HCT116 (cell line): Measurements from ENCODE around the gene FTCD. TPM values are rescaled to one million over a fixed set of nuclear protein-coding genes. Genes with fewer than 3 reads are reported as not detected.

Source experiments
- ATAC-seq: fragments of 200-7000 bp; cut with Tn5 transposase; 2 replicates; pipeline ENCODE4 v1.9.1; 2020; ENCODE audit warnings: mild to moderate bottlenecking, moderate library complexity
- BruUV-seq: library from RNA; stranded (reverse); fragments of 400-500 nt; replicated peaks from 2 replicates; lab custom pipeline; 2021; lab: Mats Ljungman, UMichigan
- CTCF ChIA-PET: fragments of 300-600 bp; sonication (Branson Sonifier 250); formaldehyde crosslinking; loops from one replicate; lab custom pipeline; 2021; ENCODE audit warnings: antibody characterized with exemption; lab: Charles Lee
- POLR2A ChIA-PET: fragments of 300-600, 350-600 bp; sonication (Branson Sonifier 250); formaldehyde crosslinking; loops from one replicate; lab custom pipeline; 2021; ENCODE audit warnings: antibody characterized with exemption; lab: Charles Lee
- RAD21 ChIA-PET, 2 experiments: fragments of 300-600 bp; sonication (Branson Sonifier 250); formaldehyde crosslinking; loops; one replicate each; lab custom pipeline; 2023; ENCODE audit warnings: low total read pairs in 2 of 2; ENCODE audit not compliant: uncharacterized antibody in 2 of 2, unreplicated experiment in 2 of 2, low non-redundant PET in 1 of 2; lab: Charles Lee
- DNase-seq: peaks from one replicate; pipeline ENCODE4 v3.0.0-alpha.2; 2010; ENCODE audit warnings: low read depth, low spot score
- H2AFZ ChIP-seq: fragments of 200-600 bp; shearing (Covaris generic), sonication (generic); 2 replicates; pipeline ENCODE4 v1.6.1; 2017; ENCODE audit warnings: low read depth, mixed run types, mixed read lengths, antibody characterized with exemption, low read length; ENCODE audit not compliant: poor library complexity, severe bottlenecking
- H3K27ac ChIP-seq: 2 replicates; pipeline ENCODE4 v1.5.1; 2012; ENCODE audit warnings: low read depth, low read length
- H3K27me3 ChIP-seq: fragments of 200-600 bp; sonication (generic); 2 replicates; pipeline ENCODE4 v1.6.1; 2016; ENCODE audit warnings: mixed run types, low read length, mixed read lengths; ENCODE audit not compliant: insufficient read depth
- H3K36me3 ChIP-seq, 2 experiments: fragments of 200-500 bp in 1 of 2; fragments of 200-600 bp in 1 of 2; sonication (Bioruptor generic) in 1 of 2; sonication (generic) in 1 of 2; 2 replicates each; pipeline versions ENCODE4 v1.5.1 to v1.6.1; 2014 to 2016; ENCODE audit warnings: low read length in 2 of 2, inconsistent platforms in 1 of 2, mixed read lengths in 1 of 2, mixed run types in 1 of 2; ENCODE audit not compliant: insufficient read depth in 2 of 2, control insufficient read depth in 1 of 2
- H3K4me1 ChIP-seq, 2 experiments: fragments of 200-600 bp in 1 of 2; sonication (generic) in 1 of 2; 2 replicates each; pipeline versions ENCODE4 v1.5.1 to v1.6.1; 2012 to 2017; ENCODE audit warnings: low read length in 2 of 2, inconsistent platforms in 1 of 2, mild to moderate bottlenecking in 1 of 2, mixed read lengths in 1 of 2, mixed run types in 1 of 2, moderate library complexity in 1 of 2; ENCODE audit not compliant: insufficient read depth in 2 of 2, control insufficient read depth in 1 of 2
- H3K4me2 ChIP-seq: fragments of 200-600 bp; sonication (generic); 2 replicates; pipeline ENCODE4 v1.6.1; 2017; ENCODE audit warnings: mixed run types, low read length, mixed read lengths
- H3K4me3 ChIP-seq, 2 experiments: fragments of 200-600 bp in 1 of 2; sonication (generic) in 1 of 2; replicated peaks in 1 of 2; 2 replicates each; pipeline ENCODE4 v1.5.1; 2011 to 2016; ENCODE audit warnings: low read length in 2 of 2, control low read depth in 1 of 2, low read depth in 1 of 2, mild to moderate bottlenecking in 1 of 2, mixed read lengths in 1 of 2, mixed run types in 1 of 2
- H3K79me2 ChIP-seq: fragments of 200-600 bp; sonication (generic); 2 replicates; pipeline ENCODE4 v1.6.1; 2017; ENCODE audit warnings: mild to moderate bottlenecking, mixed run types, low read length, moderate library complexity, mixed read lengths; ENCODE audit not compliant: insufficient read depth
- H3K9ac ChIP-seq: fragments of 200-600 bp; sonication (generic); 2 replicates; pipeline ENCODE4 v1.6.1; 2016; ENCODE audit warnings: low read length, mixed read lengths
- H3K9me2 ChIP-seq: fragments of 200-600 bp; sonication (generic), shearing (Covaris generic); 2 replicates; pipeline ENCODE4 v1.6.1; 2017; ENCODE audit warnings: mixed run types, mild to moderate bottlenecking, moderate library complexity; ENCODE audit not compliant: insufficient read depth
- H3K9me3 ChIP-seq, 2 experiments: fragments of 200-500 bp in 1 of 2; fragments of 200-600 bp in 1 of 2; sonication (Bioruptor generic) in 1 of 2; sonication (generic) in 1 of 2; 2 replicates each; pipeline ENCODE4 v1.6.1; 2014 to 2017; ENCODE audit warnings: low read length in 2 of 2, mixed read lengths in 2 of 2, inconsistent platforms in 1 of 2, low read depth in 1 of 2, mild to moderate bottlenecking in 1 of 2, mixed run types in 1 of 2, moderate library complexity in 1 of 2; ENCODE audit not compliant: control insufficient read depth in 1 of 2, insufficient read depth in 1 of 2
- H4K20me1 ChIP-seq: fragments of 200-600 bp; sonication (generic), shearing (Covaris generic); 2 replicates; pipeline ENCODE4 v1.6.1; 2017; ENCODE audit warnings: mixed run types, mild to moderate bottlenecking, moderate library complexity; ENCODE audit not compliant: insufficient read depth
- CBX3 ChIP-seq: IDR thresholded peaks from 2 replicates; pipeline ENCODE4 v1.6.1; 2012; ENCODE audit warnings: low read depth
- CEBPB ChIP-seq: IDR thresholded peaks from 2 replicates; pipeline ENCODE4 v1.6.1; 2012; ENCODE audit warnings: low read depth
- EGR1 ChIP-seq: IDR thresholded peaks from 2 replicates; pipeline ENCODE4 v1.6.1; 2012; ENCODE audit warnings: low read depth
- ELF1 ChIP-seq: IDR thresholded peaks from 2 replicates; pipeline ENCODE4 v1.6.1; 2012; ENCODE audit warnings: low read depth, borderline replicate concordance
- EZH2 ChIP-seq: fragments of 200-600 bp; sonication (generic); IDR thresholded peaks from 2 replicates; pipeline ENCODE4 v1.6.1; 2017; ENCODE audit warnings: antibody characterized with exemption, mixed run types
- EZH2phosphoT487 ChIP-seq: fragments of 200-600 bp; IDR thresholded peaks from 2 replicates; pipeline ENCODE4 v1.6.1; 2018; ENCODE audit warnings: antibody characterized with exemption, borderline replicate concordance
- FOSL1 ChIP-seq: IDR thresholded peaks from 2 replicates; pipeline ENCODE4 v1.6.1; 2012; ENCODE audit warnings: low read depth
- JUND ChIP-seq: IDR thresholded peaks from 2 replicates; pipeline ENCODE4 v1.6.1; 2012
- POLR2A ChIP-seq: IDR thresholded peaks from 2 replicates; pipeline ENCODE4 v1.7.0; 2011; ENCODE audit warnings: borderline replicate concordance; ENCODE audit not compliant: insufficient read depth, insufficient read length; ENCODE audit errors: extremely low read depth
- POLR2AphosphoS5 ChIP-seq: IDR thresholded peaks from 2 replicates; pipeline ENCODE4 v1.6.1; 2011; ENCODE audit warnings: mild to moderate bottlenecking, low read depth, low read length, moderate library complexity
- RAD21 ChIP-seq: IDR thresholded peaks from 2 replicates; pipeline ENCODE4 v1.6.1; 2012; ENCODE audit warnings: low read depth, mild to moderate bottlenecking
- SIN3A ChIP-seq: IDR thresholded peaks from 2 replicates; pipeline ENCODE4 v1.6.1; 2012; ENCODE audit warnings: low read depth
- SP1 ChIP-seq: IDR thresholded peaks from 2 replicates; pipeline ENCODE4 v1.6.1; 2012; ENCODE audit warnings: low read depth
- SRF ChIP-seq: IDR thresholded peaks from 2 replicates; pipeline ENCODE4 v1.6.1; 2012; ENCODE audit warnings: low read depth
- TCF7L2 ChIP-seq: IDR thresholded peaks from 2 replicates; pipeline ENCODE4 v1.7.0; 2011; ENCODE audit warnings: borderline replicate concordance, inconsistent platforms; ENCODE audit not compliant: insufficient read depth, insufficient read length; ENCODE audit errors: extremely low read depth
- YY1 ChIP-seq: IDR thresholded peaks from 2 replicates; pipeline ENCODE4 v1.6.1; 2011; ENCODE audit warnings: low read length, low read depth, moderate library complexity, mild to moderate bottlenecking; ENCODE audit not compliant: insufficient replicate concordance; ENCODE audit errors: extremely low read depth
- intact Hi-C: fragments of 100-400 bp; cut with micrococcal nuclease; formaldehyde crosslinking; loops from 2 replicates; pipeline ENCODE4 v1.10.0; 2022
- total RNA-seq: library from RNA; stranded (reverse); gene quantifications from one replicate; pipeline ENCODE4 v1.2.1, GENCODE V29; 2021; ENCODE audit not compliant: unreplicated experiment
- TF ChIP-seq, protein P1 (sequence below): IDR thresholded peaks from 2 replicates; pipeline ENCODE4 v1.6.1; 2012; ENCODE audit warnings: low read depth
- TF ChIP-seq, protein P2 (sequence below): IDR thresholded peaks from 2 replicates; pipeline ENCODE4 v1.6.1; 2012
- TF ChIP-seq, protein P3 (sequence below), 3 experiments: fragments of 200-600 bp in 1 of 3; sonication (generic) in 1 of 3; IDR thresholded peaks in 2 of 3; conservative IDR thresholded peaks in 1 of 3; 2 replicates each; pipeline ENCODE4 v1.5.1; 2012 to 2017; ENCODE audit warnings: low read depth in 2 of 3, low read length in 2 of 3, antibody characterized with exemption in 1 of 3, borderline replicate concordance in 1 of 3, control low read depth in 1 of 3, mild to moderate bottlenecking in 1 of 3, mixed read lengths in 1 of 3, mixed run types in 1 of 3, moderate library complexity in 1 of 3; ENCODE audit not compliant: insufficient read depth in 1 of 3
- TF ChIP-seq, protein P4 (sequence below): IDR thresholded peaks from 2 replicates; pipeline ENCODE4 v1.6.1; 2011; ENCODE audit warnings: mild to moderate bottlenecking, low read length, moderate library complexity; ENCODE audit not compliant: insufficient replicate concordance; ENCODE audit errors: extremely low read depth

FTCD gene
- total RNA-seq, 1 experiment from 2014 or later, result 2.5 TPM

DNA sequence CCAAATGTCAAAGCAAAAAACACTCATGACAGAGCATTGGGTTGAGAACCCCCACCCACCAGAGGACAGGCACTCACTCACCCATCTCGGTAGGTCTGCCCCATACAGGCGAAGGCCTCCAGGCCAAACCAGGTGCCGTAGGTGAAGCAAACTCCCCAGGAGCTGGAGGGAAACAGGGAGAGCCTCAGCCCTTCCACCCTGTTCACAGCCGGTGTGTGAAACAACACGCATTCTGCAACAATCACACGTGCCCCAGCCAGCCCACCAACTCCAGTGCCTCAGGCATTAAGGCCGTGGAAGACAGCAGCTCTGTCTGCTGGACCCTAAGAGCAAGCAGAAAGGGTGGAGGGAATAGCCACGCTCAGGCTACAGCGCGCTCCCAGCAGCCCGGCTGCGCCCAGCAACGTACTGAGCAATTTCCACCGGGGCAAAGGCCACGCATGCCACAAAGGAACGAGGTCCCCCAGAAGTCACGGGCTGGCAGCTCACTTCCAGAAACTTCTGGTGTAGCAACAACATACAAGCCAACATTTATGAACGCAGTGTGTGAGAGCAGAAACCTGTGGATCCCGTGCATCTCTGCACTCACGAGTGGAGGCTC, 40.3 kb upstream of the FTCD start:
- ChIA-PET RAD21 (no interaction called here), CTCF (no interaction called here), POLR2A (no interaction called here)
- Histone ChIP-seq H3K36me3 (peaks cover 0 to 4% of the 10 kb centered on the region in 2 experiments; a peak in 2 of 4 replicates), H3K9ac (no peak overlapping the region), H3K4me3 (no peak overlapping the region), H3K9me3 (no peaks in the 10 kb centered on the region), H4K20me1 (no peaks in the 10 kb centered on the region), H3K4me2 (no peak overlapping the region), H3K4me1 (no peaks in the 10 kb centered on the region; a peak in 1 of 4 replicates), H3K27ac (no peak overlapping the region), H2AFZ (no peak overlapping the region), H3K9me2 (no peaks in the 10 kb centered on the region), H3K27me3 (no peaks in the 10 kb centered on the region), H3K79me2 (no peaks in the 10 kb centered on the region)
- BruUV-seq, result no TSS peak
- TF ChIP-seq JUND (no peak), CBX3 (no peak), EZH2 (no peak), POLR2A (no peak), SIN3A (no peak), RAD21 (no peak), EZH2phosphoT487 (no peak), CEBPB (no peak), SRF (no peak), POLR2AphosphoS5 (no peak), FOSL1 (no peak), ELF1 (no peak), EGR1 (no peak), SP1 (no peak), YY1 (no peak), TCF7L2 (no peak)
- TF ChIP-seq, protein P1, sequence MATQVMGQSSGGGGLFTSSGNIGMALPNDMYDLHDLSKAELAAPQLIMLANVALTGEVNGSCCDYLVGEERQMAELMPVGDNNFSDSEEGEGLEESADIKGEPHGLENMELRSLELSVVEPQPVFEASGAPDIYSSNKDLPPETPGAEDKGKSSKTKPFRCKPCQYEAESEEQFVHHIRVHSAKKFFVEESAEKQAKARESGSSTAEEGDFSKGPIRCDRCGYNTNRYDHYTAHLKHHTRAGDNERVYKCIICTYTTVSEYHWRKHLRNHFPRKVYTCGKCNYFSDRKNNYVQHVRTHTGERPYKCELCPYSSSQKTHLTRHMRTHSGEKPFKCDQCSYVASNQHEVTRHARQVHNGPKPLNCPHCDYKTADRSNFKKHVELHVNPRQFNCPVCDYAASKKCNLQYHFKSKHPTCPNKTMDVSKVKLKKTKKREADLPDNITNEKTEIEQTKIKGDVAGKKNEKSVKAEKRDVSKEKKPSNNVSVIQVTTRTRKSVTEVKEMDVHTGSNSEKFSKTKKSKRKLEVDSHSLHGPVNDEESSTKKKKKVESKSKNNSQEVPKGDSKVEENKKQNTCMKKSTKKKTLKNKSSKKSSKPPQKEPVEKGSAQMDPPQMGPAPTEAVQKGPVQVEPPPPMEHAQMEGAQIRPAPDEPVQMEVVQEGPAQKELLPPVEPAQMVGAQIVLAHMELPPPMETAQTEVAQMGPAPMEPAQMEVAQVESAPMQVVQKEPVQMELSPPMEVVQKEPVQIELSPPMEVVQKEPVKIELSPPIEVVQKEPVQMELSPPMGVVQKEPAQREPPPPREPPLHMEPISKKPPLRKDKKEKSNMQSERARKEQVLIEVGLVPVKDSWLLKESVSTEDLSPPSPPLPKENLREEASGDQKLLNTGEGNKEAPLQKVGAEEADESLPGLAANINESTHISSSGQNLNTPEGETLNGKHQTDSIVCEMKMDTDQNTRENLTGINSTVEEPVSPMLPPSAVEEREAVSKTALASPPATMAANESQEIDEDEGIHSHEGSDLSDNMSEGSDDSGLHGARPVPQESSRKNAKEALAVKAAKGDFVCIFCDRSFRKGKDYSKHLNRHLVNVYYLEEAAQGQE, result no peak
- TF ChIP-seq, protein P2, sequence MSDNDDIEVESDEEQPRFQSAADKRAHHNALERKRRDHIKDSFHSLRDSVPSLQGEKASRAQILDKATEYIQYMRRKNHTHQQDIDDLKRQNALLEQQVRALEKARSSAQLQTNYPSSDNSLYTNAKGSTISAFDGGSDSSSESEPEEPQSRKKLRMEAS, result no peak
- TF ChIP-seq, protein P3, sequence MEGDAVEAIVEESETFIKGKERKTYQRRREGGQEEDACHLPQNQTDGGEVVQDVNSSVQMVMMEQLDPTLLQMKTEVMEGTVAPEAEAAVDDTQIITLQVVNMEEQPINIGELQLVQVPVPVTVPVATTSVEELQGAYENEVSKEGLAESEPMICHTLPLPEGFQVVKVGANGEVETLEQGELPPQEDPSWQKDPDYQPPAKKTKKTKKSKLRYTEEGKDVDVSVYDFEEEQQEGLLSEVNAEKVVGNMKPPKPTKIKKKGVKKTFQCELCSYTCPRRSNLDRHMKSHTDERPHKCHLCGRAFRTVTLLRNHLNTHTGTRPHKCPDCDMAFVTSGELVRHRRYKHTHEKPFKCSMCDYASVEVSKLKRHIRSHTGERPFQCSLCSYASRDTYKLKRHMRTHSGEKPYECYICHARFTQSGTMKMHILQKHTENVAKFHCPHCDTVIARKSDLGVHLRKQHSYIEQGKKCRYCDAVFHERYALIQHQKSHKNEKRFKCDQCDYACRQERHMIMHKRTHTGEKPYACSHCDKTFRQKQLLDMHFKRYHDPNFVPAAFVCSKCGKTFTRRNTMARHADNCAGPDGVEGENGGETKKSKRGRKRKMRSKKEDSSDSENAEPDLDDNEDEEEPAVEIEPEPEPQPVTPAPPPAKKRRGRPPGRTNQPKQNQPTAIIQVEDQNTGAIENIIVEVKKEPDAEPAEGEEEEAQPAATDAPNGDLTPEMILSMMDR (IDR thresholded peaks at IDR 0.05 in 2 of 3, conservative IDR thresholded peaks at IDR 0.05 in 1 of 3; ENCODE audit: borderline replicate concordance in 1 of 3, insufficient read depth in 1 of 3, low read depth in 2 of 3, low read length in 2 of 3), result no peak
- TF ChIP-seq, protein P4, sequence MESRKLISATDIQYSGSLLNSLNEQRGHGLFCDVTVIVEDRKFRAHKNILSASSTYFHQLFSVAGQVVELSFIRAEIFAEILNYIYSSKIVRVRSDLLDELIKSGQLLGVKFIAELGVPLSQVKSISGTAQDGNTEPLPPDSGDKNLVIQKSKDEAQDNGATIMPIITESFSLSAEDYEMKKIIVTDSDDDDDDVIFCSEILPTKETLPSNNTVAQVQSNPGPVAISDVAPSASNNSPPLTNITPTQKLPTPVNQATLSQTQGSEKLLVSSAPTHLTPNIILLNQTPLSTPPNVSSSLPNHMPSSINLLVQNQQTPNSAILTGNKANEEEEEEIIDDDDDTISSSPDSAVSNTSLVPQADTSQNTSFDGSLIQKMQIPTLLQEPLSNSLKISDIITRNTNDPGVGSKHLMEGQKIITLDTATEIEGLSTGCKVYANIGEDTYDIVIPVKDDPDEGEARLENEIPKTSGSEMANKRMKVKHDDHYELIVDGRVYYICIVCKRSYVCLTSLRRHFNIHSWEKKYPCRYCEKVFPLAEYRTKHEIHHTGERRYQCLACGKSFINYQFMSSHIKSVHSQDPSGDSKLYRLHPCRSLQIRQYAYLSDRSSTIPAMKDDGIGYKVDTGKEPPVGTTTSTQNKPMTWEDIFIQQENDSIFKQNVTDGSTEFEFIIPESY, result no peak
- intact Hi-C loops, result no loop called here
- no peak for ATAC-seq
- DNase-seq, result no peak
